Neural progenitor cell (in vitro differentiated cells): ENCODE measurements around the gene SYNE3.

Source experiments
- CTCF ChIP-seq: fragments of 200-600 bp; sonication (generic); IDR thresholded peaks from 2 replicates; pipeline ENCODE4 v1.5.1; 2017; ENCODE audit warnings: antibody characterized with exemption, mild to moderate bottlenecking
- EZH2 ChIP-seq: fragments of 200-600 bp; sonication (generic); IDR thresholded peaks from 2 replicates; pipeline ENCODE4 v1.6.1; 2017; ENCODE audit warnings: antibody characterized with exemption, mild to moderate bottlenecking, moderate library complexity
- EZH2phosphoT487 ChIP-seq: fragments of 200-600 bp; sonication (generic); IDR thresholded peaks from 2 replicates; pipeline ENCODE4 v1.6.1; 2017; ENCODE audit warnings: antibody characterized with exemption

- TF ChIP-seq CTCF = no peak
- TF ChIP-seq EZH2 = no peak
- TF ChIP-seq EZH2phosphoT487 = no peak
These were observed 25.6 kb downstream of the SYNE3 start for GRCh38 chr14:95490727-95491451.
